WTC11 (cell line): Measurements from ENCODE around the gene ZDHHC8. TPM values are rescaled to one million over a fixed set of nuclear protein-coding genes. Genes with fewer than 3 reads are reported as not detected.

Experiments
- AR ChIP-seq: fragments of 250-450 bp; sonication (Bioruptor Pico); IDR thresholded peaks from 2 replicates; pipeline ENCODE4 v1.9.0; 2021; ENCODE audit warnings: mild to moderate bottlenecking
- ATF1 ChIP-seq: sonication (generic); formaldehyde crosslinking; IDR thresholded peaks from 2 replicates; pipeline ENCODE4 v1.8.1; 2023; ENCODE audit warnings: mild to moderate bottlenecking, moderate library complexity, missing genetic modification reagents
- ATF2 ChIP-seq: sonication (generic); formaldehyde crosslinking; IDR thresholded peaks from 2 replicates; pipeline ENCODE4 v1.8.1; 2022; ENCODE audit warnings: low read depth, missing genetic modification reagents, borderline replicate concordance
- EMX1 ChIP-seq: fragments of 250-450 bp; sonication (Bioruptor Pico); IDR thresholded peaks from 2 replicates; pipeline ENCODE4 v1.8.0; 2021; ENCODE audit warnings: mild to moderate bottlenecking
- ETV6 ChIP-seq: sonication (generic); formaldehyde crosslinking; IDR thresholded peaks from 2 replicates; pipeline ENCODE4 v1.8.1; 2022; ENCODE audit warnings: mild to moderate bottlenecking, missing genetic modification reagents
- GABPB1 ChIP-seq: sonication (generic); formaldehyde crosslinking; IDR thresholded peaks from 2 replicates; pipeline ENCODE4 v1.8.1; 2023; ENCODE audit warnings: mild to moderate bottlenecking, missing genetic modification reagents
- GRHL2 ChIP-seq: fragments of 250-450 bp; sonication (Bioruptor Pico); IDR thresholded peaks from 2 replicates; pipeline ENCODE4 v1.8.0; 2022; ENCODE audit warnings: mild to moderate bottlenecking, moderate library complexity; ENCODE audit not compliant: insufficient replicate concordance, severe bottlenecking
- MYBL2 ChIP-seq: sonication (generic); formaldehyde crosslinking; IDR thresholded peaks from 2 replicates; pipeline ENCODE4 v1.8.1; 2023; ENCODE audit warnings: mild to moderate bottlenecking, moderate library complexity, missing genetic modification reagents
- NFATC4 ChIP-seq: fragments of 250-450 bp; sonication (Bioruptor Pico); IDR thresholded peaks from 2 replicates; pipeline ENCODE4 v1.9.0; 2021; ENCODE audit warnings: mild to moderate bottlenecking
- NR1H2 ChIP-seq: sonication (generic); formaldehyde crosslinking; IDR thresholded peaks from 2 replicates; pipeline ENCODE4 v1.9.0; 2021; ENCODE audit warnings: mild to moderate bottlenecking, moderate library complexity, missing genetic modification reagents
- NR3C1 ChIP-seq: sonication (generic); formaldehyde crosslinking; conservative IDR thresholded peaks from 2 replicates; pipeline ENCODE4 v1.8.1; 2023; ENCODE audit warnings: low read depth, mild to moderate bottlenecking, missing genetic modification reagents
- RELA ChIP-seq: sonication (generic); formaldehyde crosslinking; IDR thresholded peaks from 2 replicates; pipeline ENCODE4 v1.8.1; 2022; ENCODE audit warnings: missing genetic modification reagents, mild to moderate bottlenecking, borderline replicate concordance
- SOX15 ChIP-seq: fragments of 250-450 bp; sonication (Bioruptor Pico); IDR thresholded peaks from 2 replicates; pipeline ENCODE4 v1.9.0; 2021; ENCODE audit warnings: mild to moderate bottlenecking
- TCF7 ChIP-seq: sonication (generic); formaldehyde crosslinking; IDR thresholded peaks from 2 replicates; pipeline ENCODE4 v1.8.0; 2022; ENCODE audit warnings: mild to moderate bottlenecking, low read depth, missing genetic modification reagents, moderate library complexity
- TEAD1 ChIP-seq: sonication (generic); formaldehyde crosslinking; IDR thresholded peaks from 2 replicates; pipeline ENCODE4 v1.8.0; 2022; ENCODE audit warnings: mild to moderate bottlenecking, missing genetic modification reagents
- TEAD4 ChIP-seq: sonication (generic); formaldehyde crosslinking; IDR thresholded peaks from 2 replicates; pipeline ENCODE4 v1.8.0; 2022; ENCODE audit warnings: mild to moderate bottlenecking, missing genetic modification reagents
- ZNF263 ChIP-seq: sonication (generic); formaldehyde crosslinking; IDR thresholded peaks from 2 replicates; pipeline ENCODE4 v1.8.1; 2022; ENCODE audit warnings: low read depth, mild to moderate bottlenecking, moderate library complexity, missing genetic modification reagents
- total RNA-seq: library from RNA; stranded (reverse); gene quantifications from 3 replicates; pipeline ENCODE4 v1.2.3, GENCODE V29; 2021
- TF ChIP-seq, protein P1 (sequence below): sonication (generic); formaldehyde crosslinking; IDR thresholded peaks from 2 replicates; pipeline ENCODE4 v1.8.1; 2022; ENCODE audit warnings: mild to moderate bottlenecking, missing genetic modification reagents, moderate library complexity, borderline replicate concordance
- TF ChIP-seq, protein P2 (sequence below): fragments of 250-450 bp; sonication (Bioruptor Pico); IDR thresholded peaks from 2 replicates; pipeline ENCODE4 v2.1.2; 2022; ENCODE audit warnings: mild to moderate bottlenecking, moderate library complexity
- TF ChIP-seq, protein P3 (sequence below): sonication (generic); formaldehyde crosslinking; IDR thresholded peaks from 2 replicates; pipeline ENCODE4 v1.8.0; 2022; ENCODE audit warnings: mild to moderate bottlenecking, missing genetic modification reagents

ZDHHC8 gene
- total RNA-seq, 1 experiment from 2014 or later, result 79.7 TPM

GRCh38 chr22:20116951-20117632, 14.5 kb upstream of the ZDHHC8 start, which contains the start of gene TRMT2A (continued):
- no peak for TF ChIP-seq ATF2 (CRISPR knock-in tag)
- TF ChIP-seq GABPB1, result peak; percentile 78
- no peak for TF ChIP-seq NR3C1
- peak; percentile 97 for TF ChIP-seq ETV6 (CRISPR knock-in tag)
- TF ChIP-seq ZNF263, result no peak
- TF ChIP-seq, protein P1, sequence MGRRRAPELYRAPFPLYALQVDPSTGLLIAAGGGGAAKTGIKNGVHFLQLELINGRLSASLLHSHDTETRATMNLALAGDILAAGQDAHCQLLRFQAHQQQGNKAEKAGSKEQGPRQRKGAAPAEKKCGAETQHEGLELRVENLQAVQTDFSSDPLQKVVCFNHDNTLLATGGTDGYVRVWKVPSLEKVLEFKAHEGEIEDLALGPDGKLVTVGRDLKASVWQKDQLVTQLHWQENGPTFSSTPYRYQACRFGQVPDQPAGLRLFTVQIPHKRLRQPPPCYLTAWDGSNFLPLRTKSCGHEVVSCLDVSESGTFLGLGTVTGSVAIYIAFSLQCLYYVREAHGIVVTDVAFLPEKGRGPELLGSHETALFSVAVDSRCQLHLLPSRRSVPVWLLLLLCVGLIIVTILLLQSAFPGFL (CRISPR knock-in tag), result 0 out of 2 replicates have a peak, but pooled peaks have one; percentile 52
- no peak for TF ChIP-seq AR (CRISPR knock-in tag)
- TF ChIP-seq NFATC4 (CRISPR knock-in tag), result no peak
- TF ChIP-seq, protein P2, sequence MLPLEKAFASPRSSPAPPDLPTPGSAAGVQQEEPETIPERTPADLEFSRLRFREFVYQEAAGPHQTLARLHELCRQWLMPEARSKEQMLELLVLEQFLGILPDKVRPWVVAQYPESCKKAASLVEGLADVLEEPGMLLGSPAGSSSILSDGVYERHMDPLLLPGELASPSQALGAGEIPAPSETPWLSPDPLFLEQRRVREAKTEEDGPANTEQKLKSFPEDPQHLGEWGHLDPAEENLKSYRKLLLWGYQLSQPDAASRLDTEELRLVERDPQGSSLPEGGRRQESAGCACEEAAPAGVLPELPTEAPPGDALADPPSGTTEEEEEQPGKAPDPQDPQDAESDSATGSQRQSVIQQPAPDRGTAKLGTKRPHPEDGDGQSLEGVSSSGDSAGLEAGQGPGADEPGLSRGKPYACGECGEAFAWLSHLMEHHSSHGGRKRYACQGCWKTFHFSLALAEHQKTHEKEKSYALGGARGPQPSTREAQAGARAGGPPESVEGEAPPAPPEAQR (CRISPR knock-in tag), result no peak
- peak; percentile 96 for TF ChIP-seq MYBL2 (CRISPR knock-in tag)
- no peak for TF ChIP-seq SOX15 (CRISPR knock-in tag)
- peak; percentile 82 for TF ChIP-seq TEAD1
- TF ChIP-seq NR1H2, result no peak
- TF ChIP-seq TCF7 (CRISPR knock-in tag), result no peak
- TF ChIP-seq, protein P3, sequence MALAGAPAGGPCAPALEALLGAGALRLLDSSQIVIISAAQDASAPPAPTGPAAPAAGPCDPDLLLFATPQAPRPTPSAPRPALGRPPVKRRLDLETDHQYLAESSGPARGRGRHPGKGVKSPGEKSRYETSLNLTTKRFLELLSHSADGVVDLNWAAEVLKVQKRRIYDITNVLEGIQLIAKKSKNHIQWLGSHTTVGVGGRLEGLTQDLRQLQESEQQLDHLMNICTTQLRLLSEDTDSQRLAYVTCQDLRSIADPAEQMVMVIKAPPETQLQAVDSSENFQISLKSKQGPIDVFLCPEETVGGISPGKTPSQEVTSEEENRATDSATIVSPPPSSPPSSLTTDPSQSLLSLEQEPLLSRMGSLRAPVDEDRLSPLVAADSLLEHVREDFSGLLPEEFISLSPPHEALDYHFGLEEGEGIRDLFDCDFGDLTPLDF (CRISPR knock-in tag), result peak; percentile 95
- no peak for TF ChIP-seq TEAD4 (CRISPR knock-in tag)
- TF ChIP-seq EMX1 (CRISPR knock-in tag), result no peak
- no peak for TF ChIP-seq ATF1 (CRISPR knock-in tag)
- TF ChIP-seq GRHL2, result no peak
- 0 out of 2 replicates have a peak, but pooled peaks have one; percentile 18 for TF ChIP-seq RELA
